ENCODE data around the gene ZNF148. TPM values are rescaled to one million over a fixed set of nuclear protein-coding genes. Genes with fewer than 3 reads are reported as not detected.

The ZNF148 gene
- total RNA-seq, 2 experiments from 2014 or later, result 30.3 to 37.7 TPM

DNA sequence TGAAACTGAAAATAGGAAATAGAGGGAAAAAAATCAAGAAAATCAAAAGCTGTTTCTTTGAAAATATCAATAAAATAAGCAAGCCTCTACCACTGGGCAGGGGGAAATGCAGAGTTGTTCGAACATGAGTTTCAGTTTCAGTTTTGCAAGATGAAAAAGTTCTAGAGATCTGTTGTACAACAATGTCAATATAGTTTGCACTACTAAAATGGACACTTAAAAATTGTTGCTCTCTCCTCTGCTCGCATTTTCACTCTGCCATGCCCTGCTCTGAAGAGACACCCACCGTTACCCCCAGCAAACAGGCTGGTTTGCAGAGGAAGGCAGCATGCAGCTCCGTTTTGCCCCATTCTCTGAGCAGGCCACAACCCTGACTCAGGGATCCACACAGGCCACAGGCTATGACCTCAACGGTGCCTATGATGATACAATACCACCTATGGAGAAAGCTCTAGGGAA, 64.5 kb downstream of the ZNF148 start:
- ChIA-PET POLR2A (no interaction called here), CTCF (interaction anchor here (0.7 to 1.0 kb wide), 2 partner anchors 18 to 79 kb away, joined by 3 read pairs; no protein-coding TSS in a partner anchor)
- peak overlapping the region; percentile 86 for H3K27ac Mint-ChIP-seq
- H3K27me3 Mint-ChIP-seq, result no peaks in the 10 kb centered on the region
- H3K36me3 Mint-ChIP-seq (ENCODE audit: low read depth), result peaks cover 48% of the 10 kb centered on the region
- peak overlapping the region; percentile 72 for H3K4me3 Mint-ChIP-seq
- DNase-seq, result peak; percentile 73
- no peaks in the 10 kb centered on the region for H3K9me3 Mint-ChIP-seq (ENCODE audit: low read depth)
- H3K4me1 Mint-ChIP-seq, result peaks cover 49% of the 10 kb centered on the region
- intact Hi-C loops (cut with DNase I, micrococcal nuclease), result loop anchor here (2.0 to 5.0 kb wide), 3 partner anchors 47 to 78 kb away; partner anchors contain the start of gene ZNF148 (in 2 of the 2)
- ATAC-seq, result peak; percentile 89

- Mint-ChIP-seq H3K9me3 (ENCODE audit: low read depth) (no peaks in the 10 kb centered on the region), H3K36me3 (ENCODE audit: low read depth) (peaks cover 48% of the 10 kb centered on the region), H3K4me3 (peak overlapping the region; percentile 12), H3K27me3 (no peaks in the 10 kb centered on the region), H3K27ac (peak overlapping the region; percentile 19), H3K4me1 (peaks cover 51% of the 10 kb centered on the region)
- ChIA-PET POLR2A (interaction anchor here (0.7 kb wide), 1 partner anchor 173 kb away, joined by 3 read pairs; no protein-coding TSS in a partner anchor), CTCF (interaction anchor here (0.7 kb wide), 1 partner anchor 9 kb away, joined by 3 read pairs; no protein-coding TSS in a partner anchor)
- no peak for DNase-seq
- intact Hi-C loops (cut with DNase I, micrococcal nuclease), result no loop called here
- ATAC-seq, result no peak
Measured at GRCh38 chr3:125309476-125309875, 65.6 kb downstream of the ZNF148 start.

- H3K4me1 Mint-ChIP-seq, result peaks cover 39% of the 10 kb centered on the region
- ATAC-seq, result no peak
- H3K36me3 Mint-ChIP-seq (ENCODE audit: low read depth), result peaks cover 41% of the 10 kb centered on the region
- no peaks in the 10 kb centered on the region for H3K9me3 Mint-ChIP-seq (ENCODE audit: low read depth)
- H3K27ac Mint-ChIP-seq, result no peak overlapping the region
- no peak for DNase-seq
- intact Hi-C loops (cut with DNase I, micrococcal nuclease), result no loop called here
- ChIA-PET POLR2A (no interaction called here), CTCF (interaction anchor here (0.6 kb wide), 1 partner anchor 276 kb away, joined by 3 read pairs; no protein-coding TSS in a partner anchor)
- H3K4me3 Mint-ChIP-seq, result no peak overlapping the region
- H3K27me3 Mint-ChIP-seq, result no peaks in the 10 kb centered on the region
Measured at GRCh38 chr3:125306620-125307019, 68.5 kb downstream of the ZNF148 start.

DNA sequence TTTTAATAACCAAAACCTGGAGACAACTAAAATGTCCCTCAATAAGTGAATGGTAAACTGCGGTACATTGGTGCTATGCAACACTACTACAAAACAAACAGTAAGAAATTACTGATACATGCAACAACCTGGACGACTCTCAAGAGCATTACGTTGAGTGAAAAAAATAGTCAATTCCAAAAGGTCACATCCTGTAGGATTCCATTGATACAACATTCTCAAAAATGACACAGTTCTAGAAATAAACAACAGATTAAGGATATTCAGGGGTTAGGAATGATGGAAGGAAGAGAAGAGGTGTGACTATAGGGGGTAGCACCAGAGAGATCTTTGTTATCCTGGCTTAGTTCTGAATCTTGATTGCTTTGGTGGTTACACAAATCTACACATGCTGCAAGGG, 72.2 kb downstream of the ZNF148 start:
- H3K36me3 Mint-ChIP-seq (ENCODE audit: low read depth), result peaks cover 24% of the 10 kb centered on the region
- H3K9me3 Mint-ChIP-seq (ENCODE audit: low read depth), result no peaks in the 10 kb centered on the region
- no peak overlapping the region for H3K4me3 Mint-ChIP-seq
- H3K4me1 Mint-ChIP-seq, result peaks cover 27% of the 10 kb centered on the region
- ATAC-seq, result no peak
- H3K27ac Mint-ChIP-seq, result no peak overlapping the region
- DNase-seq, result no peak
- intact Hi-C loops (cut with DNase I, micrococcal nuclease), result no loop called here
- CTCF ChIA-PET, result no interaction called here
- no peaks in the 10 kb centered on the region for H3K27me3 Mint-ChIP-seq
- POLR2A ChIA-PET, result no interaction called here

- peaks cover 12% of the 10 kb centered on the region for H3K36me3 Mint-ChIP-seq (ENCODE audit: low read depth)
- ATAC-seq (no peak), DNase-seq (no peak)
- no peak overlapping the region for H3K27ac Mint-ChIP-seq
- POLR2A ChIA-PET, result no interaction called here
- CTCF ChIA-PET, result no interaction called here
- no peak overlapping the region for H3K4me3 Mint-ChIP-seq
- no peaks in the 10 kb centered on the region for H3K27me3 Mint-ChIP-seq
- H3K4me1 Mint-ChIP-seq, result peaks cover 25% of the 10 kb centered on the region
- H3K9me3 Mint-ChIP-seq (ENCODE audit: low read depth), result no peaks in the 10 kb centered on the region
- intact Hi-C loops (cut with DNase I, micrococcal nuclease), result no loop called here
Measured at GRCh38 chr3:125300416-125300815, 74.7 kb downstream of the ZNF148 start.

DNA sequence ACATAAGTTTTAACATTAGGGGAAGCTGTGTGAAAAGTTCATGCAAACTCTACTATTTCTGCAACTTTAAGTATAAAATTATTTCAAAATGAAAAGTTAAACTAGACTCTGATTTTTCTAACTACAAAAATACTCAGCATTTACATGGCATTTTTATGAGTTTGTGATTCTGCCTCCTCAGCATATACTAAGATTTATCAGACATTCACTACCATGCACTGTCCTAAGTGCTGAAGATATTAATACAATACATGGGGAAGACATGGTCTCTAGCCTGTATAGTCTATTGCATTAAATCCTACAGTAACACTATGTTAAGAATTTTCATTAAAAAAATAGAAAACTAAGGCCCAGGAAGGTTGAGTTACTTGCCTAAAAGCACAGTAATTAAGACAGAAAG, 80.7 kb downstream of the ZNF148 start:
- DNase-seq, result no peak
- peaks cover 9% of the 10 kb centered on the region for H3K36me3 Mint-ChIP-seq (ENCODE audit: low read depth)
- ChIA-PET CTCF (no interaction called here), POLR2A (no interaction called here)
- intact Hi-C loops (cut with DNase I, micrococcal nuclease), result no loop called here
- H3K9me3 Mint-ChIP-seq (ENCODE audit: low read depth), result no peaks in the 10 kb centered on the region
- H3K4me3 Mint-ChIP-seq, result no peak overlapping the region
- no peak overlapping the region for H3K27ac Mint-ChIP-seq
- H3K27me3 Mint-ChIP-seq, result no peaks in the 10 kb centered on the region
- no peak for ATAC-seq
- H3K4me1 Mint-ChIP-seq, result peaks cover 39% of the 10 kb centered on the region

- ChIA-PET POLR2A (no interaction called here), CTCF (interaction anchor here (0.9 to 1.2 kb wide), 3 partner anchors 26 to 297 kb away, joined by 3 read pairs; no protein-coding TSS in a partner anchor)
- Mint-ChIP-seq H3K4me3 (no peak overlapping the region), H3K9me3 (ENCODE audit: low read depth) (no peaks in the 10 kb centered on the region), H3K4me1 (peaks cover 35% of the 10 kb centered on the region), H3K36me3 (ENCODE audit: low read depth) (peaks cover 20% of the 10 kb centered on the region), H3K27ac (no peak overlapping the region), H3K27me3 (no peaks in the 10 kb centered on the region)
- ATAC-seq (no peak), DNase-seq (no peak)
- intact Hi-C loops (cut with DNase I, micrococcal nuclease), result no loop called here
Measured at GRCh38 chr3:125292015-125292414, 83.1 kb downstream of the ZNF148 start.

GRCh38 chr3:125289429-125289981, 85.6 kb downstream of the ZNF148 start:
- POLR2A ChIA-PET, result no interaction called here
- DNase-seq, result no peak

GRCh38 chr3:125287248-125287647, 87.9 kb downstream of the ZNF148 start:
- Mint-ChIP-seq H3K4me1 (peaks cover 27% of the 10 kb centered on the region), H3K27me3 (no peaks in the 10 kb centered on the region), H3K36me3 (ENCODE audit: low read depth) (peaks cover 21% of the 10 kb centered on the region), H3K4me3 (no peak overlapping the region), H3K27ac (no peak overlapping the region), H3K9me3 (ENCODE audit: low read depth) (no peaks in the 10 kb centered on the region)
- ChIA-PET CTCF (no interaction called here), POLR2A (no interaction called here)
- intact Hi-C loops (cut with DNase I, micrococcal nuclease), result no loop called here
- ATAC-seq (no peak), DNase-seq (no peak)

More at GRCh38 chr3:125289429-125289981, 85.6 kb downstream of the ZNF148 start:
- H3K4me1 Mint-ChIP-seq, result peaks cover 36% of the 10 kb centered on the region
- CTCF ChIA-PET, result interaction anchor here (0.5 kb wide), 1 partner anchor 46 kb away, joined by 3 read pairs; no protein-coding TSS in a partner anchor
- intact Hi-C loops (cut with DNase I, micrococcal nuclease), result no loop called here
- no peaks in the 10 kb centered on the region for H3K9me3 Mint-ChIP-seq (ENCODE audit: low read depth)
- no peak overlapping the region for H3K4me3 Mint-ChIP-seq
- peaks cover 19% of the 10 kb centered on the region for H3K36me3 Mint-ChIP-seq (ENCODE audit: low read depth)
- ATAC-seq, result no peak
- no peaks in the 10 kb centered on the region for H3K27me3 Mint-ChIP-seq
- H3K27ac Mint-ChIP-seq, result no peak overlapping the region

GRCh38 chr3:125281381-125281780, 93.7 kb downstream of the ZNF148 start:
- ATAC-seq (no peak), DNase-seq (no peak)
- intact Hi-C loops (cut with DNase I, micrococcal nuclease), result no loop called here
- peaks cover 18% of the 10 kb centered on the region for H3K36me3 Mint-ChIP-seq (ENCODE audit: low read depth)
- no peaks in the 10 kb centered on the region for H3K9me3 Mint-ChIP-seq (ENCODE audit: low read depth)
- no peaks in the 10 kb centered on the region for H3K27me3 Mint-ChIP-seq
- H3K27ac Mint-ChIP-seq, result no peak overlapping the region
- H3K4me3 Mint-ChIP-seq, result no peak overlapping the region
- ChIA-PET POLR2A (no interaction called here), CTCF (interaction anchor here (0.6 to 0.9 kb wide), 2 partner anchors 10 to 92 kb away, joined by 3 read pairs; no protein-coding TSS in a partner anchor)
- peaks cover 5% of the 10 kb centered on the region for H3K4me1 Mint-ChIP-seq

DNA sequence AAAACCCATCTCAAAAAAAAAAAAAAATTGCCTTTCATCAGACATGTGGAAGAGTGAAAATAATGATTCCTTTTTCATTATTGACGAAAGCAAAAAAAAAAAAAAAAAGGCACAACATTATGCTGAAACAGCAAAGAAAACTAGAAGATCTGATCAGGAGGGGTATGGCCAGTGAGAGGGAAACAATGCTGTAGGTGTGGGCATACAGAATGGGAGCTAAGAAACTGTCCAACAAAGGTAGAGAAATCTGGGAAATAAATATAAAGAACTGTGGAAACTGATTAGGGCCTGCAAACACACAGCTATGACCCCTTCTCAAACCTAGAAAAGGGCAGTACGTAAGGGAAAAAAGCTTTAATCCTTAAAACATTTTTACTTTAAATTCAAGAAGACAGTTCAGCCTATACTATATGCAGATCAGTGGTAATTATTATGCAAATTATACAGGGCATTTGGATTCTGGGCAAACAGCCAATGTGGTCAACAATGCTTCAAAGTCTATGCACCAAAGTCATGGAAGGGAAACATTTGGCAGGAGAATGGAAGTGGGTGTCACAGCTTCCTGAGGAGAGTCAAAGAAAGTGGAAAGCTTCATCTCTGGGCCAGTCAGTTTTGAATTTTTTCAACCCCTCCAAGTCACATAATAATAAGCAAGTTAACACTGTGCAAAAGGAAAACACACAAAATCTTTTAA, 94.3 kb downstream of the ZNF148 start:
- H3K27ac Mint-ChIP-seq, result no peak overlapping the region
- H3K4me3 Mint-ChIP-seq, result no peak overlapping the region
- peaks cover 18% of the 10 kb centered on the region for H3K36me3 Mint-ChIP-seq (ENCODE audit: low read depth)
- POLR2A ChIA-PET, result no interaction called here
- H3K4me1 Mint-ChIP-seq, result peaks cover 5% of the 10 kb centered on the region
- intact Hi-C loops (cut with DNase I, micrococcal nuclease), result no loop called here
- no peak for DNase-seq
- ATAC-seq, result no peak
- CTCF ChIA-PET, result interaction anchor here (0.6 kb wide), 1 partner anchor 93 kb away, joined by 3 read pairs; no protein-coding TSS in a partner anchor
- H3K9me3 Mint-ChIP-seq (ENCODE audit: low read depth), result no peaks in the 10 kb centered on the region
- H3K27me3 Mint-ChIP-seq, result no peaks in the 10 kb centered on the region

- Mint-ChIP-seq H3K4me1 (no peaks in the 10 kb centered on the region), H3K9me3 (ENCODE audit: low read depth) (no peaks in the 10 kb centered on the region), H3K27me3 (no peaks in the 10 kb centered on the region), H3K27ac (no peak overlapping the region), H3K4me3 (no peak overlapping the region), H3K36me3 (ENCODE audit: low read depth) (peaks cover 16% of the 10 kb centered on the region)
- ChIA-PET CTCF (interaction anchor here (0.5 to 0.7 kb wide), 2 partner anchors 8 to 158 kb away, joined by 3 read pairs; no protein-coding TSS in a partner anchor), POLR2A (no interaction called here)
- ATAC-seq (no peak), DNase-seq (no peak)
- intact Hi-C loops (cut with DNase I, micrococcal nuclease), result no loop called here
Measured at GRCh38 chr3:125278155-125278554, 97.0 kb downstream of the ZNF148 start.
